ENCODE measurements around the gene TUBGCP6. TPM values are rescaled to one million over a fixed set of nuclear protein-coding genes. Genes with fewer than 3 reads are reported as not detected.

Gene TUBGCP6, protein sequence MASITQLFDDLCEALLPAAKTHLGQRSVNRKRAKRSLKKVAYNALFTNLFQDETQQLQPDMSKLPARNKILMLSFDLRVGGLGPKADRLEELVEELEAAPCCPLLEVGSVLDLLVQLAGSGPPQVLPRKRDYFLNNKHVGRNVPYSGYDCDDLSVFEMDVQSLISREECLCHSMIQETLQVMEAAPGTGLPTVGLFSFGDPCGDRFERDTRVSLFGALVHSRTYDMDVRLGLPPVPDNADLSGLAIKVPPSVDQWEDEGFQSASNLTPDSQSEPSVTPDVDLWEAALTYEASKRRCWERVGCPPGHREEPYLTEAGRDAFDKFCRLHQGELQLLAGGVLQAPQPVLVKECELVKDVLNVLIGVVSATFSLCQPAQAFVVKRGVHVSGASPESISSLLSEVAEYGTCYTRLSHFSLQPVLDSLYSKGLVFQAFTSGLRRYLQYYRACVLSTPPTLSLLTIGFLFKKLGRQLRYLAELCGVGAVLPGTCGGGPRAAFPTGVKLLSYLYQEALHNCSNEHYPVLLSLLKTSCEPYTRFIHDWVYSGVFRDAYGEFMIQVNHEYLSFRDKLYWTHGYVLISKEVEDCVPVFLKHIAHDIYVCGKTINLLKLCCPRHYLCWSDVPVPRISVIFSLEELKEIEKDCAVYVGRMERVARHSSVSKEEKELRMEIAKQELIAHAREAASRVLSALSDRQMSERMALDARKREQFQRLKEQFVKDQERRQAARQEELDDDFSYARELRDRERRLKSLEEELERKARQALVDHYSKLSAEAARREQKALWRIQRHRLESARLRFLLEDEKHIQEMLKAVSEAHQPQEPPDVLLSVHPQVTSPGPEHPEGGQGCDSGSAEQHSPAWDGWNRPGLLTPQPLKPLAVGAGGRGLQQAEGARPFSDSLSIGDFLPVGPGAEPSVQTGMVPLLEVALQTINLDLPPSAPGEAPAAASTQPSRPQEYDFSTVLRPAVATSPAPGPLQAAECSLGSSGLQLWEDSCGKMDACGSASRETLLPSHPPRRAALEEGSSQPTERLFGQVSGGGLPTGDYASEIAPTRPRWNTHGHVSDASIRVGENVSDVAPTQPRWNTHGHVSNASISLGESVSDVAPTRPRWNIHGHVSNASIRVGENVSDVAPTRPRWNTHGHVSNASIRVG (N-terminal part only)
- 87.5 and 103 TPM in 2 replicates for total RNA-seq

DNA sequence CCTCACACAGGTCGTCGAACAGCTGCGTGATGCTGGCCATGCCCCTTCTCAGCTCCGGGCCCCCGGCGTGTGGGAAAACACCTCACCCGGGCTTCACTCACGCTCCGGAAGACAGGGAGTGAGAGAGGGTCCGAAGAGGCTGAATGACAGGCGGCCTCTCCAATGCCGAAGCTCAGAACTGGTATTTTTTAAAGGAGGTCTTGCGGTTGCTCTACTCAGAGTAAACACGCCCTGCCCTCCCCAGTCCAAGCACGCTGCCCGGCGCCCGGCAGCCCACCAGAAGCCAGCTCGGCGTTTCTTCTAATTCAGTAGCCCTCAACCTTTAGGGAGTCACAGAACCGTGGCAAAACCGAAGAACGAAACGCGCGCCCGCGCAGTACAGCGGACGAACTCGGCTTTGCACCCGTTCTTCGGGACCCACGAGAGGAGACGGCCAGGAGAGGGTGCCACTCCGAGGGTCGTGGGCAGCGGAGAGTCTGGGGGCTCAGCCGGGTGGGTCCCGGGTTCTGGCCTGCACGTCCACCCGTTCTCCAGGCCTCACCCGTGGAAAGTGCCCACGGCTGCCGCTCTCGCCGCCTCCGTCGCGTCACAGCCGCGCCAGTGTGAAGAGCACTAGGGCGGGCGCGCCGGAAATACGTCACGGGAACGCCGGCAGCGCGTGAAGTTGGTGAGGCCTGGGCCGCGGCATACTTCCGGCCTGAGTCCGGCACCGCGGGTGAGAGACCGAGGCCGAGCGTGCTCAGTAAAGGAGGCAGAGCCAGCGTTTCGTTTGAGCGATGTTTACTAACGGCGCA lies at the start of gene TUBGCP6:
TSS of gene TUBGCP6 (minus strand) at position 604 of the 794 bp plus-strand sequence. CDS start at position 40, 564 bp downstream.
- Mint-ChIP-seq H3K27ac (peak within 1 kb of the TSS; percentile 100), H3K4me1 (peaks cover 52% of the 10 kb centered on the region), H3K36me3 (ENCODE audit: low read depth) (peaks cover 31% of the 10 kb centered on the region), H3K9me3 (no peaks in the 10 kb centered on the region), H3K4me3 (peak within 1 kb of the TSS; percentile 100), H3K27me3 (no peaks in the 10 kb centered on the region)
- CTCF ChIA-PET = interaction anchor here (0.6 to 1.8 kb wide), 8 partner anchors 82 to 376 kb away, joined by 3 to 5 read pairs (median 4); partner anchors contain the start of genes DENND6B and SCO2
- intact Hi-C loops (cut with micrococcal nuclease) = loop anchor here (1.0 to 10.0 kb wide), 4 partner anchors 54 to 281 kb away; partner anchors contain the start of genes NCAPH2, SBF1 and SCO2
- POLR2A ChIA-PET = interaction anchor here (0.5 to 2.1 kb wide), 19 partner anchors 25 to 384 kb away, joined by 3 to 30 read pairs (median 4); partner anchors contain the start of genes LMF2, MAPK11, NCAPH2 and PLXNB2
- DNase-seq (peak; percentile 96), ATAC-seq (ENCODE audit: low read depth) (peak; percentile 76)
- TF ChIP-seq CTCF (IDR thresholded peaks at IDR 0.05) = no peak

- Mint-ChIP-seq H3K27me3 (peaks cover 6% of the 10 kb centered on the region), H3K27ac (no peak overlapping the region), H3K4me1 (peaks cover 49% of the 10 kb centered on the region), H3K9me3 (no peaks in the 10 kb centered on the region), H3K4me3 (peak overlapping the region; percentile 56), H3K36me3 (ENCODE audit: low read depth) (no peaks in the 10 kb centered on the region)
- DNase-seq = no peak
- ATAC-seq (ENCODE audit: low read depth) = no peak
- ChIA-PET CTCF (interaction anchor here (1.3 to 1.8 kb wide), 4 partner anchors 12 to 33 kb away, joined by 3 to 6 read pairs (median 5); no protein-coding TSS in a partner anchor), POLR2A (interaction anchor here (0.5 to 6.5 kb wide), 15 partner anchors 8 to 358 kb away, joined by 3 to 74 read pairs (median 4); partner anchors contain the start of genes DENND6B, HDAC10, PLXNB2 and SCO2)
- intact Hi-C loops (cut with micrococcal nuclease) = loop anchor here (1.0 to 5.0 kb wide), 2 partner anchors 10 to 48 kb away; partner anchors contain the start of gene PPP6R2
- no peak for TF ChIP-seq CTCF (IDR thresholded peaks at IDR 0.05)
Observed at GRCh38 chr22:50294319-50294656, 49.5 kb upstream of the TUBGCP6 start.

- Mint-ChIP-seq H3K27ac (no peak overlapping the region), H3K4me3 (peak overlapping the region; percentile 56), H3K27me3 (peaks cover 6% of the 10 kb centered on the region)
Observed at GRCh38 chr22:50293441-50294318, 48.9 kb upstream of the TUBGCP6 start.

More at GRCh38 chr22:50293441-50294318, 48.9 kb upstream of the TUBGCP6 start:
- H3K36me3 Mint-ChIP-seq (ENCODE audit: low read depth) = no peaks in the 10 kb centered on the region
- no peaks in the 10 kb centered on the region for H3K9me3 Mint-ChIP-seq
- intact Hi-C loops (cut with micrococcal nuclease) = loop anchor here (1.0 to 5.0 kb wide), 3 partner anchors 11 to 49 kb away; partner anchors contain the start of genes MAPK11 and PPP6R2
- no peak for DNase-seq
- peak; percentile 51 for ATAC-seq (ENCODE audit: low read depth)
- no peak for TF ChIP-seq CTCF (IDR thresholded peaks at IDR 0.05)
- peaks cover 47% of the 10 kb centered on the region for H3K4me1 Mint-ChIP-seq
- ChIA-PET POLR2A (interaction anchor here (0.5 to 6.5 kb wide), 19 partner anchors 8 to 358 kb away, joined by 3 to 74 read pairs (median 4); partner anchors contain the start of genes DENND6B, HDAC10, PLXNB2 and SCO2), CTCF (interaction anchor here (1.3 to 1.8 kb wide), 4 partner anchors 12 to 34 kb away, joined by 3 to 6 read pairs (median 5); no protein-coding TSS in a partner anchor)

Data from activated B cell treated with CpG ODN at 0.5 μM for 24 hours (primary cell).